Sigmoid colon (tissue), 4 donors: ENCODE data around the gene DNAH7.

Source experiments
- EP300 ChIP-seq, 4 donors: sonication (generic); formaldehyde crosslinking; IDR thresholded peaks; one replicate each; pipeline ENCODE4 v1.6.1; 2017; ENCODE audit warnings: antibody characterized with exemption in 4 of 4
- POLR2AphosphoS5 ChIP-seq, 4 donors: sonication (generic); formaldehyde crosslinking; IDR thresholded peaks; one replicate each; pipeline ENCODE4 v1.6.1; 2017; ENCODE audit warnings: antibody characterized with exemption in 4 of 4
- TF ChIP-seq, protein P1 (sequence below), 4 experiments: fragments of 450-650 bp in 3 of 4; fragments of 200-600 bp in 1 of 4; IDR thresholded peaks; one replicate each; pipeline ENCODE4 v1.5.1; 2016 to 2019; ENCODE audit warnings: antibody characterized with exemption in 4 of 4, mild to moderate bottlenecking in 3 of 4, moderate library complexity in 2 of 4

GRCh38 chr2:195734931-195735330 is 333.7 kb downstream of the DNAH7 start:
- TF ChIP-seq, protein P1, sequence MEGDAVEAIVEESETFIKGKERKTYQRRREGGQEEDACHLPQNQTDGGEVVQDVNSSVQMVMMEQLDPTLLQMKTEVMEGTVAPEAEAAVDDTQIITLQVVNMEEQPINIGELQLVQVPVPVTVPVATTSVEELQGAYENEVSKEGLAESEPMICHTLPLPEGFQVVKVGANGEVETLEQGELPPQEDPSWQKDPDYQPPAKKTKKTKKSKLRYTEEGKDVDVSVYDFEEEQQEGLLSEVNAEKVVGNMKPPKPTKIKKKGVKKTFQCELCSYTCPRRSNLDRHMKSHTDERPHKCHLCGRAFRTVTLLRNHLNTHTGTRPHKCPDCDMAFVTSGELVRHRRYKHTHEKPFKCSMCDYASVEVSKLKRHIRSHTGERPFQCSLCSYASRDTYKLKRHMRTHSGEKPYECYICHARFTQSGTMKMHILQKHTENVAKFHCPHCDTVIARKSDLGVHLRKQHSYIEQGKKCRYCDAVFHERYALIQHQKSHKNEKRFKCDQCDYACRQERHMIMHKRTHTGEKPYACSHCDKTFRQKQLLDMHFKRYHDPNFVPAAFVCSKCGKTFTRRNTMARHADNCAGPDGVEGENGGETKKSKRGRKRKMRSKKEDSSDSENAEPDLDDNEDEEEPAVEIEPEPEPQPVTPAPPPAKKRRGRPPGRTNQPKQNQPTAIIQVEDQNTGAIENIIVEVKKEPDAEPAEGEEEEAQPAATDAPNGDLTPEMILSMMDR (IDR thresholded peaks at IDR 0.05) = no peak
- TF ChIP-seq POLR2AphosphoS5 (IDR thresholded peaks at IDR 0.05) (no peak), EP300 (IDR thresholded peaks at IDR 0.05) (no peak)
